Measurements from ENCODE around the gene DMTF1. TPM values are rescaled to one million over a fixed set of nuclear protein-coding genes. Genes with fewer than 3 reads are reported as not detected.

DMTF1 gene
- polyA plus RNA-seq, 1 donor: 151 TPM

DNA sequence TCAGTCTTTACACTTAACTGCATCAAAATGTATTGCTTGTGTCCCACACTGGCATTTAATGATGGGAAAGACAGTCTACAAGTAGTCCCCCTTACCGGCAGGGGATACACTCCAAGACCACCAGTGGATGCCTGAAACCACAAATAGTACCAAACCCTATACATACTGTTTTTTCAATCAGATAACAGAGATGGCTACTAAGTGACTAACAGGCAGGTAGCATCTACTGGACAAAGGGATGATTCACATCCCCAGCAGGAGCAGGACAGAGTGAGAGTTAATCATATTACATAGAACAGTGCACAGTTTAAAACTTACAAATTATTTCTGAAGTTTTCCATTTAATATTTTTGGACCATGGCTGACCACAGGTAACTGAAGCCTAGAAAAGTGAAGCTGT lies 54.1 kb downstream of the DMTF1 start:
- Histone ChIP-seq H3K36me3 (ENCODE audit: control insufficient read depth, insufficient read depth, low read length) (peaks cover 24% of the 10 kb centered on the region), H3K9me3 (ENCODE audit: control insufficient read depth, low read depth, low read length) (peaks cover 11% of the 10 kb centered on the region), H3K4me3 (ENCODE audit: low read length) (no peak overlapping the region), H3K27me3 (ENCODE audit: control insufficient read depth, insufficient read depth, low read length) (no peaks in the 10 kb centered on the region), H3K27ac (ENCODE audit: low read length) (no peak overlapping the region), H3K4me1 (ENCODE audit: control insufficient read depth, insufficient read depth, low read length) (no peaks in the 10 kb centered on the region)
- no CpG with 5 or more reads among the region's 1 CpG for WGBS (ENCODE audit: insufficient coverage, low lambda C conversion rate)
- DNase-seq: no peak

GRCh38 chr7:87209295-87209924 lies 57.2 kb downstream of the DMTF1 start:
- DNase-seq: no peak
- 92% methylated on average over 10 of the region's 18 CpGs for WGBS (ENCODE audit: insufficient coverage, low lambda C conversion rate)
- peaks cover 11% of the 10 kb centered on the region for H3K9me3 ChIP-seq (ENCODE audit: control insufficient read depth, low read depth, low read length)
- H3K4me1 ChIP-seq (ENCODE audit: control insufficient read depth, insufficient read depth, low read length): no peaks in the 10 kb centered on the region
- no peaks in the 10 kb centered on the region for H3K27me3 ChIP-seq (ENCODE audit: control insufficient read depth, insufficient read depth, low read length)
- no peak overlapping the region for H3K27ac ChIP-seq (ENCODE audit: low read length)
- H3K4me3 ChIP-seq (ENCODE audit: low read length): no peak overlapping the region
- peaks cover 19% of the 10 kb centered on the region for H3K36me3 ChIP-seq (ENCODE audit: control insufficient read depth, insufficient read depth, low read length)

- no peaks in the 10 kb centered on the region for H3K4me1 ChIP-seq (ENCODE audit: control insufficient read depth, insufficient read depth, low read length)
- peaks cover 5% of the 10 kb centered on the region for H3K9me3 ChIP-seq (ENCODE audit: control insufficient read depth, low read depth, low read length)
- DNase-seq: no peak
- no peak overlapping the region for H3K4me3 ChIP-seq (ENCODE audit: low read length)
- no peaks in the 10 kb centered on the region for H3K27me3 ChIP-seq (ENCODE audit: control insufficient read depth, insufficient read depth, low read length)
- H3K27ac ChIP-seq (ENCODE audit: low read length): no peak overlapping the region
- no CpG with 5 or more reads among the region's 3 CpGs for WGBS (ENCODE audit: insufficient coverage, low lambda C conversion rate)
- H3K36me3 ChIP-seq (ENCODE audit: control insufficient read depth, insufficient read depth, low read length): peaks cover 16% of the 10 kb centered on the region
These were observed 58.3 kb downstream of the DMTF1 start for GRCh38 chr7:87210506-87210905.

- no peaks in the 10 kb centered on the region for H3K27me3 ChIP-seq (ENCODE audit: control insufficient read depth, insufficient read depth, low read length)
- H3K4me3 ChIP-seq (ENCODE audit: low read length): no peak overlapping the region
- no peak for DNase-seq
- H3K36me3 ChIP-seq (ENCODE audit: control insufficient read depth, insufficient read depth, low read length): peaks cover 8% of the 10 kb centered on the region
- H3K9me3 ChIP-seq (ENCODE audit: control insufficient read depth, low read depth, low read length): no peaks in the 10 kb centered on the region
- peaks cover 7% of the 10 kb centered on the region for H3K4me1 ChIP-seq (ENCODE audit: control insufficient read depth, insufficient read depth, low read length)
- WGBS (ENCODE audit: insufficient coverage, low lambda C conversion rate): no CpG with 5 or more reads among the region's 1 CpG
- H3K27ac ChIP-seq (ENCODE audit: low read length): no peak overlapping the region
These were observed 60.2 kb downstream of the DMTF1 start for GRCh38 chr7:87212498-87212897.

- Histone ChIP-seq H3K27me3 (ENCODE audit: control insufficient read depth, insufficient read depth, low read length) (no peaks in the 10 kb centered on the region), H3K27ac (ENCODE audit: low read length) (no peak overlapping the region), H3K4me3 (ENCODE audit: low read length) (no peak overlapping the region), H3K9me3 (ENCODE audit: control insufficient read depth, low read depth, low read length) (no peaks in the 10 kb centered on the region), H3K4me1 (ENCODE audit: control insufficient read depth, insufficient read depth, low read length) (peaks cover 11% of the 10 kb centered on the region), H3K36me3 (ENCODE audit: control insufficient read depth, insufficient read depth, low read length) (peaks cover 6% of the 10 kb centered on the region)
- DNase-seq: no peak
- WGBS (ENCODE audit: insufficient coverage, low lambda C conversion rate): no CpG with 5 or more reads among the region's 1 CpG
These were observed 61.0 kb downstream of the DMTF1 start for GRCh38 chr7:87213252-87213651.

DNA sequence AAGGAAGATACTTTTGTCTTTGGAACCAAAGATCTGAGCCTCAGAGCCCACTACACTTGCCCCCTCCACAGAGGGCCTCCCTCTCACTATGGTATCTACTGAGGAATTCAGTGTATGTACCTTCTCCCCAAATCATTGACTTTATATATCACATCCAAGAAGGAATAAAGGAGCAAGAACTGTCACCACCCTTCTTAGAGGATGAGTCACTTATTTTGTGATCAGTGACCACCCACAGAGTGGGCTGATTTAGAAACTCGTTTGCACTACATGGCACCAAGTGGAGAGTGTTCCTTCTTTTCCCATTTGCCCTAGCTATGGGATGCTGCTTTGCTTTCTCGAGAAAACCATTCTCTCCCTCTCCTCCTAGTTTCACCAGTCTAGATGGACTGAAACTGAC lies 61.6 kb downstream of the DMTF1 start:
- WGBS (ENCODE audit: insufficient coverage, low lambda C conversion rate): no CpG with 5 or more reads among the region's 2 CpGs
- Histone ChIP-seq H3K4me3 (ENCODE audit: low read length) (no peak overlapping the region), H3K27me3 (ENCODE audit: control insufficient read depth, insufficient read depth, low read length) (no peaks in the 10 kb centered on the region), H3K4me1 (ENCODE audit: control insufficient read depth, insufficient read depth, low read length) (peaks cover 14% of the 10 kb centered on the region), H3K27ac (ENCODE audit: low read length) (no peak overlapping the region), H3K36me3 (ENCODE audit: control insufficient read depth, insufficient read depth, low read length) (peaks cover 3% of the 10 kb centered on the region), H3K9me3 (ENCODE audit: control insufficient read depth, low read depth, low read length) (no peaks in the 10 kb centered on the region)
- DNase-seq: no peak

- Histone ChIP-seq H3K9me3 (ENCODE audit: control insufficient read depth, low read depth, low read length) (no peaks in the 10 kb centered on the region), H3K4me1 (ENCODE audit: control insufficient read depth, insufficient read depth, low read length) (peaks cover 14% of the 10 kb centered on the region), H3K27ac (ENCODE audit: low read length) (no peak overlapping the region), H3K36me3 (ENCODE audit: control insufficient read depth, insufficient read depth, low read length) (peaks cover 3% of the 10 kb centered on the region), H3K4me3 (ENCODE audit: low read length) (no peak overlapping the region), H3K27me3 (ENCODE audit: control insufficient read depth, insufficient read depth, low read length) (no peaks in the 10 kb centered on the region)
- no peak for DNase-seq
- WGBS (ENCODE audit: insufficient coverage, low lambda C conversion rate): 100% methylated on average over 2 of the region's 3 CpGs
These were observed 62.8 kb downstream of the DMTF1 start for GRCh38 chr7:87215046-87215445.

GRCh38 chr7:87216701-87217508 lies 64.7 kb downstream of the DMTF1 start:
- WGBS (ENCODE audit: insufficient coverage, low lambda C conversion rate): 100% methylated on average over 1 of the region's 5 CpGs
- DNase-seq: no peak

GRCh38 chr7:87217983-87218653 lies 65.9 kb downstream of the DMTF1 start:
- Histone ChIP-seq H3K4me3 (ENCODE audit: low read length) (peak overlapping the region; percentile 94), H3K9me3 (ENCODE audit: control insufficient read depth, low read depth, low read length) (no peaks in the 10 kb centered on the region), H3K4me1 (ENCODE audit: control insufficient read depth, insufficient read depth, low read length) (peaks cover 14% of the 10 kb centered on the region), H3K27ac (ENCODE audit: low read length) (peak overlapping the region; percentile 88), H3K27me3 (ENCODE audit: control insufficient read depth, insufficient read depth, low read length) (peaks cover 3% of the 10 kb centered on the region), H3K36me3 (ENCODE audit: control insufficient read depth, insufficient read depth, low read length) (no peaks in the 10 kb centered on the region)
- 72% methylated on average over 3 of the region's 9 CpGs for WGBS (ENCODE audit: insufficient coverage, low lambda C conversion rate)
- peak in 1 of 2 donors; percentile 44 for DNase-seq

More at GRCh38 chr7:87216701-87217508, 64.7 kb downstream of the DMTF1 start:
- peaks cover 14% of the 10 kb centered on the region for H3K4me1 ChIP-seq (ENCODE audit: control insufficient read depth, insufficient read depth, low read length)
- H3K4me3 ChIP-seq (ENCODE audit: low read length): no peak overlapping the region
- no peaks in the 10 kb centered on the region for H3K9me3 ChIP-seq (ENCODE audit: control insufficient read depth, low read depth, low read length)
- H3K27me3 ChIP-seq (ENCODE audit: control insufficient read depth, insufficient read depth, low read length): peaks cover 2% of the 10 kb centered on the region
- H3K27ac ChIP-seq (ENCODE audit: low read length): no peak overlapping the region
- no peaks in the 10 kb centered on the region for H3K36me3 ChIP-seq (ENCODE audit: control insufficient read depth, insufficient read depth, low read length)

DNA sequence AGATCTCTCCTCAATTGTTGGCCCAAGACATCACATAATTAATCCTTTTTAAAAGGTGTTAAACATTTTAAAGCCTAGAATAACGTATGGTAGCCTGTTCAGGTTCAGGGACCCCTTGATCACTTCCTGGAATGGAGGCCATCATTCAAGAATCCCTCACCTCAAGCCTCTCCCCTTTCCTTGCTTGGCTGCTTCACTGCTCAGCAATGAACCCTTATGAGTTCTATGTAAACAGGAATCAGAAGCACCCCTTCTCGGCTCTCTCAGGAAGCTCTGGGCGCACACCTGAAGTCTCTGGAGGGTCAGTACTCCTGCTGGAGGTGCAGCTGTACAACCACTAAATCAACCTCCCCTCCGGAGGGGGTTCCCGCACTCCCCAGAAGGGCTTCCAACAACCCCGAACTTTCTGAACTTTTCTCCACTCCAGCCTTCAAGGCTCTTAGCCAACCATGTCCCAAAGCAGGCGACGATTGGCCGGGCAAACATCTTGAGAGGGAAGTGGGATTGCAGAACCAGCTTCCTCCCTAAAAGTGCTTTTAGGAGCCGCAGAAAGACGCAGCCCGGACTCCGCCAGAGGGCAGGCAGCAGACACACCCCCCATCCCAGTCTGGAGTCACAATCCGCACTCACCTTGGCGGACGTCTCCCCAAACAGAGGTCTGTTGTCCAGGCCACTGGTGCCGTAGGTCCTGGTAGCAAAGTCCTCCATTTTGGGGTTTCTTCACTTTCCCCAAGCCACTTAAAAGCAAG lies 66.7 kb downstream of the DMTF1 start:
- Histone ChIP-seq H3K27me3 (ENCODE audit: control insufficient read depth, insufficient read depth, low read length) (peaks cover 7% of the 10 kb centered on the region), H3K36me3 (ENCODE audit: control insufficient read depth, insufficient read depth, low read length) (no peaks in the 10 kb centered on the region), H3K4me3 (ENCODE audit: low read length) (peak overlapping the region; percentile 94), H3K9me3 (ENCODE audit: control insufficient read depth, low read depth, low read length) (no peaks in the 10 kb centered on the region), H3K27ac (ENCODE audit: low read length) (peak overlapping the region; percentile 88), H3K4me1 (ENCODE audit: control insufficient read depth, insufficient read depth, low read length) (peaks cover 14% of the 10 kb centered on the region)
- no CpG with 5 or more reads among the region's 17 CpGs for WGBS (ENCODE audit: insufficient coverage, low lambda C conversion rate)
- DNase-seq: peak in 1 of 2 donors; percentile 31
